Activated CD8-positive, alpha-beta T cell treated with anti-CD3 and anti-CD28 coated beads for 36 hours (primary cell): ENCODE measurements around the gene ERBB4. TPM values are rescaled to one million over a fixed set of nuclear protein-coding genes. Genes with fewer than 3 reads are reported as not detected.

Experiments
- ATAC-seq: fragments of 200-7000 bp; cut with Tn5 transposase; one replicate; pipeline ENCODE4 v1.10.0; 2021; ENCODE audit warnings: mild to moderate bottlenecking, moderate library complexity
- CTCF ChIA-PET: fragments of 350-600 bp; sonication (Branson Sonifier 250); formaldehyde crosslinking; loops from one replicate; lab custom pipeline; 2021; ENCODE audit warnings: antibody characterized with exemption; lab: Charles Lee
- POLR2A ChIA-PET: fragments of 350-600 bp; sonication (Branson Sonifier 250); formaldehyde crosslinking; loops from one replicate; lab custom pipeline; 2021; ENCODE audit warnings: antibody characterized with exemption; lab: Charles Lee
- DNase-seq: peaks from one replicate; pipeline ENCODE4 v3.0.0-alpha.2; 2020
- H3K27ac Mint-ChIP-seq: one replicate; pipeline ENCODE4 v1.8.0; 2021; ENCODE audit warnings: mild to moderate bottlenecking, mixed read lengths
- H3K27me3 Mint-ChIP-seq: one replicate; pipeline ENCODE4 v1.8.0; 2021; ENCODE audit warnings: mixed read lengths
- H3K36me3 Mint-ChIP-seq: one replicate; pipeline ENCODE4 v1.8.0; 2021; ENCODE audit warnings: low read depth, mixed read lengths
- H3K4me1 Mint-ChIP-seq: one replicate; pipeline ENCODE4 v1.8.0; 2021; ENCODE audit warnings: low read depth, mixed read lengths
- H3K4me3 Mint-ChIP-seq: one replicate; pipeline ENCODE4 v1.8.0; 2021; ENCODE audit warnings: mild to moderate bottlenecking, moderate library complexity, mixed read lengths
- H3K9me3 Mint-ChIP-seq: one replicate; pipeline ENCODE4 v1.8.0; 2021; ENCODE audit warnings: mixed read lengths
- intact Hi-C: fragments of 100-400 bp; cut with micrococcal nuclease; formaldehyde crosslinking; loops from one replicate; pipeline ENCODE4 v1.10.0; 2022
- total RNA-seq, 2 experiments: library from RNA; stranded (reverse); gene quantifications; one replicate each; pipeline ENCODE4 v1.2.3, GENCODE V29; 2021
- TF ChIP-seq, protein P1 (sequence below): fragments of 200-600 bp; IDR thresholded peaks from one replicate; pipeline ENCODE4 v1.8.0; 2022; ENCODE audit warnings: antibody characterized with exemption, mild to moderate bottlenecking

The ERBB4 gene
- total RNA-seq, 2 experiments from 2014 or later: not detected

DNA sequence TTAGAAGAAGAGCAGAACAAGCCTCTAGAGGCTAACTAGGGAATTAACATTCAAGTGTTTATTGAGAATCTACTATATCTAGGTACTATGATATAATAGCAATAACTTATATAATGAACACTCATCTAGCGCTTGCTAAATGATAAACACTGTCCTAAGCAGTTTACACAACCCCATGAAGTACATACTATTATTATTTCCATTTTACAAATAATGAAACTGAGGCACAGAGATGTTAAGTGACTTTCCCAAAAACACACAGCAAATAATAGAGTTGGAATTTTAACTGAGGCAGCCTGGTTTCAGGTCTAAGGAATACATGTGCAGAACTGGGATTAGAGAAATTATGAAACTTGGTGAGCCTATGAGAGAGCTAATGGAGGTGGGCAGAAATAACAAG, 1088.8 kb downstream of the ERBB4 start:
- no peaks in the 10 kb centered on the region for H3K4me1 Mint-ChIP-seq
- DNase-seq: no peak
- ATAC-seq: no peak
- H3K9me3 Mint-ChIP-seq: no peaks in the 10 kb centered on the region
- H3K36me3 Mint-ChIP-seq: no peaks in the 10 kb centered on the region
- intact Hi-C loops: no loop called here
- TF ChIP-seq, protein P1, sequence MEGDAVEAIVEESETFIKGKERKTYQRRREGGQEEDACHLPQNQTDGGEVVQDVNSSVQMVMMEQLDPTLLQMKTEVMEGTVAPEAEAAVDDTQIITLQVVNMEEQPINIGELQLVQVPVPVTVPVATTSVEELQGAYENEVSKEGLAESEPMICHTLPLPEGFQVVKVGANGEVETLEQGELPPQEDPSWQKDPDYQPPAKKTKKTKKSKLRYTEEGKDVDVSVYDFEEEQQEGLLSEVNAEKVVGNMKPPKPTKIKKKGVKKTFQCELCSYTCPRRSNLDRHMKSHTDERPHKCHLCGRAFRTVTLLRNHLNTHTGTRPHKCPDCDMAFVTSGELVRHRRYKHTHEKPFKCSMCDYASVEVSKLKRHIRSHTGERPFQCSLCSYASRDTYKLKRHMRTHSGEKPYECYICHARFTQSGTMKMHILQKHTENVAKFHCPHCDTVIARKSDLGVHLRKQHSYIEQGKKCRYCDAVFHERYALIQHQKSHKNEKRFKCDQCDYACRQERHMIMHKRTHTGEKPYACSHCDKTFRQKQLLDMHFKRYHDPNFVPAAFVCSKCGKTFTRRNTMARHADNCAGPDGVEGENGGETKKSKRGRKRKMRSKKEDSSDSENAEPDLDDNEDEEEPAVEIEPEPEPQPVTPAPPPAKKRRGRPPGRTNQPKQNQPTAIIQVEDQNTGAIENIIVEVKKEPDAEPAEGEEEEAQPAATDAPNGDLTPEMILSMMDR: no peak
- H3K27me3 Mint-ChIP-seq: no peaks in the 10 kb centered on the region
- H3K4me3 Mint-ChIP-seq: no peak overlapping the region
- ChIA-PET POLR2A (no interaction called here), CTCF (no interaction called here)
- no peak overlapping the region for H3K27ac Mint-ChIP-seq

DNA sequence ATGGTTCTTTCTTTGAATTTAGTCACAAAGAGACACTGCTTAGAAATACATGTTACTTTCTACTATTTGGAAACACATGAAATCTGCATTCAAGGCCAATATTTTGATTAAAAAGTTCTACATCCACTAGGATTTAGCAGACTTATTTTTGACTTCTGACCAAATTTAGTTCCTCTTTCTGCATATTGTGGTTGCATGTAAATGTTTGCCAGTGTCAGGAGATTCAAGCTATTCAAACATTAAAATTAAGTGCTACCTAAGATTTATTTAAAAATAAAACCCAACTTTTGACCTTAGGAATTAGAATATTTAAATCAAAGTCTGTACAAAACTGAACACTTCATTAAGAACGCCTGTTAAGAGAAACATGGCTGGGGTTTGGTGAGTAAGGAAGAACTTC, 1091.1 kb downstream of the ERBB4 start:
- TF ChIP-seq, protein P1: no peak
- H3K9me3 Mint-ChIP-seq: no peaks in the 10 kb centered on the region
- H3K27me3 Mint-ChIP-seq: no peaks in the 10 kb centered on the region
- no peaks in the 10 kb centered on the region for H3K4me1 Mint-ChIP-seq
- ChIA-PET CTCF (no interaction called here), POLR2A (no interaction called here)
- H3K27ac Mint-ChIP-seq: no peak overlapping the region
- H3K4me3 Mint-ChIP-seq: no peak overlapping the region
- intact Hi-C loops: no loop called here
- H3K36me3 Mint-ChIP-seq: no peaks in the 10 kb centered on the region
- no peak for DNase-seq
- no peak for ATAC-seq

DNA sequence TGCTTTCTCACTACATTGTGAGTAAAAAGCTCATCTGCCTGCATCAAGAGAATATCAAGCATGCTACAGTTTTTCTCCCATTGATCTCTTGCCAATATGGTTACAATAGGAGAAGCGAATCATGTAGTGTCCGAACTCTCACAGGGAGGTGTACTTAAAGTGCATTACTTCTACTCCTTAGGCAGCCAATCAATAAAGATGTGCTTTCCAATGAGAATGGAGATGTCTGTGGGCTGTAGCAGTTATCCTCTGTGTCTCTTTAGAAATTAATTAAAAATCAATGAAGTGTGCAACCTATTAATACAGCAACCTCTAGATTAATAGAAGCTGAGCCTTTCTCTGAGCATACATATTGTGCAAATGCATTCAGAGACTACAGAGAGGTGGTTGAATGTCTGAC, 1098.5 kb downstream of the ERBB4 start:
- Mint-ChIP-seq H3K4me3 (no peak overlapping the region), H3K9me3 (no peaks in the 10 kb centered on the region), H3K36me3 (no peaks in the 10 kb centered on the region), H3K27me3 (no peaks in the 10 kb centered on the region), H3K4me1 (no peaks in the 10 kb centered on the region), H3K27ac (no peak overlapping the region)
- POLR2A ChIA-PET: no interaction called here
- intact Hi-C loops: no loop called here
- TF ChIP-seq, protein P1: no peak
- no peak for ATAC-seq
- no peak for DNase-seq
- CTCF ChIA-PET: interaction anchor here (0.9 kb wide), 1 partner anchor 15 kb away, joined by 3 read pairs; no protein-coding TSS in a partner anchor

DNA sequence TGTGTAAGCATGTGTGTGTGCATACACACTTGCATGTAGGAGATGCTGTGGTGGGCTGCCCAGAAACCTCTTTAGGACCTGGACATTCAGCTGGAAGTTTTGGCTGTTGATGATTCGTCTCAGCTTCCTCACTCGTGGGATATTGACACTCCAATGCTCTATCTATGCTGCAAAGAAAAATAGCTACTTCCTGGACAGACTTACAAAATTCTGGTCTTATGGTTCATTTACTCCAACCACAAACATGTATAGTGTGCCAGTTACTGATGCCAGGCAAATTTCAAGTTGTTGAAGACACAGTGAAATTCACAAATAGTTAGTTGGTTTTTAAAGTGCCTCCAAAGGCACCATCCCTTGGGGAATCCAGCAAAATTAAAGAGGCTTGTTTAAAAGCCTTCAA, 1099.6 kb downstream of the ERBB4 start:
- ATAC-seq: no peak
- no peak for DNase-seq
- Mint-ChIP-seq H3K27ac (no peak overlapping the region), H3K4me1 (no peaks in the 10 kb centered on the region), H3K9me3 (no peaks in the 10 kb centered on the region), H3K27me3 (no peaks in the 10 kb centered on the region), H3K36me3 (no peaks in the 10 kb centered on the region), H3K4me3 (no peak overlapping the region)
- intact Hi-C loops: no loop called here
- CTCF ChIA-PET: interaction anchor here (1.0 to 2.7 kb wide), 2 partner anchors 16 to 122 kb away, joined by 3 to 11 read pairs; no protein-coding TSS in a partner anchor
- TF ChIP-seq, protein P1: no peak
- POLR2A ChIA-PET: no interaction called here

DNA sequence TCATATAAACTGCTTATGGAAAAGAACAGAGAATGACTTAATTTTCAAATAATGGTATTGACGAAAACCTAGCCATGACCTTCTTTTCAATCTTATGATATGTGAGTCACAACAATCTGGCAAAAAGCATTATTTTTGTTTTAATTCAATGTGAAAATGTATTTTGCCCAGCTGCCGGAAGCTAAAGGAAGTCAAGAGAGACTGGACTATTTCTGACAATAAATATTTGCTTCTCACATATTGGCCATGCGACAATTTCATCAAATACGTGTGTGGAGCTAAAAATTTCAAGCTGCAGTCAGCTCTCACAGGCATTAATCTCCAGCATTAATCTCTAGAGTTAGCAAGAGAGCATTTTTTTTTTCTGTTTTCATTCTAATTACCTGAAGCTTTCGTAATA, 1101.2 kb downstream of the ERBB4 start:
- DNase-seq (no peak), ATAC-seq (no peak)
- H3K27me3 Mint-ChIP-seq: no peaks in the 10 kb centered on the region
- no peak overlapping the region for H3K4me3 Mint-ChIP-seq
- no peak overlapping the region for H3K27ac Mint-ChIP-seq
- CTCF ChIA-PET: interaction anchor here (0.6 to 2.7 kb wide), 3 partner anchors 8 to 68 kb away, joined by 3 to 11 read pairs (median 4); no protein-coding TSS in a partner anchor
- POLR2A ChIA-PET: no interaction called here
- intact Hi-C loops: no loop called here
- no peaks in the 10 kb centered on the region for H3K36me3 Mint-ChIP-seq
- TF ChIP-seq, protein P1: no peak
- H3K4me1 Mint-ChIP-seq: no peaks in the 10 kb centered on the region
- H3K9me3 Mint-ChIP-seq: no peaks in the 10 kb centered on the region
